Stimulated activated CD8-positive, alpha-beta memory T cell treated with anti-CD3 and anti-CD28 coated beads, Interleukin-15, amount 100 ng/mL, for 24 hours (primary cell): Measurements from ENCODE around the gene SYCE1.
A peak's percentile ranks its signal among the peaks of the same experiment; 100 is the strongest.
"Not testable (repeated sequence)": the region's sequence is repeated elsewhere in the genome, so short reads cannot be mapped to it uniquely, and the experiment has no call there.

Source experiments
- DNase-seq: peaks from one replicate; pipeline ENCODE4 v3.0.0-alpha.2; 2020; ENCODE audit warnings: low read depth

SYCE1 gene

DNA sequence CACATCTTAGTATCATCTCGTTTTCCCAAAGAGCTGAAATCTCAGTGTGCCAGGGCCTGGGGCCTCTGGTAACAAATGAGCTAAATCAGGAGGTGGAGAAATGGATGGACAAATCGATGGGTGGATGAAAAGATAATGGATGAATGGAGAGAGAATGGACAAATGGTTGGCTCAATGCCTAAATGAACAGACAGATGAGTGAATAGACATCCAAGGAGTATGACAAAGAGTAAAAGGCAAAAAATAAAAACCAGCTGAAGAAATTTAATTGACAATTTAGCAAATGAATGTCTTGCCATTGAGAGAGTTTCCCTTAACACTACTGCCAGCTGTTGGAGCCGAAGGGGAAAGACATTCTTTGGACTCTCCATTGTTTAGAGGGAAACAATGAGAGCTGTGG lies 8.0 kb downstream of the SYCE1 start:
- no peak for DNase-seq

DNA sequence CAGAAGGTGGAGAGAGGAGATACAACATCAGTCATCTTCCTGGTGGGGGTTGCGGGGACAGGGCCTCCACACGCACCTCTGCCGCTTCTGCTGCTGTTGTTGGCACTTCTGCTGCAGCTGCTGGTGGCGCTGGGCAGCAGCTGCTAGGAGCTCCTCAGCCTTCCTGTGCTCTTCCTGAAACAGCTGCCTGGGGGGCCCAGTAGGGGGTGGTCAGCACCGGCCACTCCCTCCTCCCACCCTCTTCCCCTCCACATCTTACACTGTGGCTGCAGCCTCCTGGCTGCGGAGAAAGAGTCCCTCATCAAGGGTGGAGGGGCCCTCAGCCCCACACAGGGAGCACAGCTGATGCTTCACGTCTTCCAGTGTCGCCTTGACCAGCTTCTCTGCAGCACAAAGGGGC lies 9.9 kb downstream of the SYCE1 start:
- DNase-seq, result no peak

DNA sequence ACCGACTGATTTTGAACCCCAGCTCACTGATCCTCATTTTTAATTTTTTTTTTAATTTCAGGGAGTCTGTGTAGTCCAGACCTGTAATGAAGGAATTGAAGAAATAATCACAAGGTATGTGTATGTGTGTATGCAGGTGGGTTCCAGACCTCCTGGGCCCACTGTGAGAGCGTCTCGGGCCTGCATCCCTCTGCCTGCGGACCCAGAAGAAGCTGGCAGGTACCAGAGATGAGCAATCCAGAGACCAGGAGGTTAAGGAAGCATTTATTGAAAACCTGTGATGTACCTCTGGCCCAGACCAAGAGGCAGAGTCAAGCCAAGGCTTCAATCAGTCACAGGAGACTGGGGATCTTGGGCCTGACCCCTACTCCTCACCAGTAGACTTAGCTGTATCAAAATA lies 10.8 kb downstream of the SYCE1 start:
- no peak for DNase-seq

DNA sequence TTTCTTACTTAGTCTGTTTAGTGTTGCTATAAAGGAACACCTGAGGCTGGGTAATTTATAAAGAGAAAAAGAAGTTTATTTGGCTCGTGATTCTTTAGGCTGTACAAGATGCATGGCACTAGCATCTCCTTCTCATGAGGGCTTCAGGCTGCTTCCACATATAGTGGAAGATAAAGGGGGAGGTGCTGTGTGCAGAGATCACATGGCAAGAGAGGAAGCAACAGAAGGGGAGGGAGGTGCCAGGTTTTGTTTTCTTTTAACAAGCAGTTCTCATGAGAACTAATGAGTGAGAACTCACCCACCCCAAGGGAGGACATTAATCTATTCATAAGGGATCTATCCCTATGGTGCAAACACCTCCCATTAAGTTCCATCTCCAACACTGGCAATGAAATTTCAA lies 20.9 kb downstream of the SYCE1 start:
- DNase-seq, result no peak

DNA sequence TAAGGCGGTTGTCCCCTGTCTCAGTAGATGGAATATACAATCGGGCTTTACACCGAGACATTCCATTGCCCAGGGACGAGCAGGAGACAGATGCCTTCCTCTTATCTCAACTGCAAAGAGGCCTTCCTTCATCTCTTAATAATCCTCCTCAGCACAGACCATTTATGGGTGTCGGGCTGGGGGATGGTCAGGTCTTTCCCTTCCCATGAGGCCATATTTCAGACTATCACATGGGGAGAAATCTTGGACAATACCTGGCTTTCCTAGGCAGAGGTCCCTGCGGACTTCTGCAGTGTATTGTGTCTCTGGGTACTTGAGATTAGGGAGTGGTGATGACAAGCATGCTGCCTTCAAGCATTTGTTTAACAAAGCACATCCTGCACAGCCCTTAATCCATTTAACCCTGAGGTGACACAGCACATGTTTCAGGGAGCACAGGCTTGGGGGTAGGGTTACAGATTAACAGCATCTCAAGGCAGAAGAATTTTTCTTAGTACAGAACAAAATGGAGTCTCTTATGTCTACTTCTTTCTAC lies 23.9 kb downstream of the SYCE1 start:
- not testable (repeated sequence) for DNase-seq

DNA sequence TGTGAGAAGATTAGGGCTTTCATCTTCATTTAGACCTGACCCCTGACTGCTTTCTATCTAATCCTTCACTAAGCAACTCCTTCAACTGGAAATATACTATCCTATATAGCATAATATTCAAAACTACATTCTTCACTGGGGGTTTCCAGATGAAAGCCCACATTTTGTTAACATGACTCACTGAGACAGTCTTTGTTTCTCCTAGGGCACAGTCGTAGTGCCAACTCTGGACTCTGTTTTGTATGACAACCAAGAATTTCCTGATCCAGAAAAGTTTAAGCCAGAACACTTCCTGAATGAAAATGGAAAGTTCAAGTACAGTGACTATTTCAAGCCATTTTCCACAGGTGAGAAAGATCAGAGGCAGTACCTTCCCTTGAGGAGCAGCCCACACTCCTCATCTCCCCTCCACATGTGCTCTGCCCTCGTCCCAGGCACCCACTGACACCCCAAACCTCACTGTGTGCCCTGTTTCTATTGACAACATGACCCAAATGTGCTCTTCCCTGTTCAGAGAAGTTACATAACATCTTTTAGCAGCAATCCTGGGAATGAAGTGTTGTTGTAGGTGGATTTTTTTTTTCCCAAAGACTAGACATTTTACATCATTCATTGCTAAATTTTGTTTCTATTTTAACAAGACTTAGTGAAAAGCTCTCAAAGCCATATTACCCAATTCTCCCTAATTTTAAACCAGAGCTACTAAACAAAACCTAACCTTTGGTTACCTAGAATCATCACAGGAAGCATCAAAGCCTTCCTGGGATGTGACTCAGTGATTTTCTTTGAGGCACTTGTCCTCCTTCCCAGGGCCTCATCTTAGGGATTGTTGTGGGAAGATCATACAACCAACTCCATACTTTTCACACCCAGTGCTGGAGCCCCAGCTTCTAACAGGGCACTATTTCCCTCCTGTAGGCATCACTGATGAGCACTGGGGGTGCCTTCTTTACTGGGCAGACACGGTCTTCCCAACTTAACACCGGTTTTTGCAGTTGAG lies 27.5 kb downstream of the SYCE1 start:
- DNase-seq, result no peak

DNA sequence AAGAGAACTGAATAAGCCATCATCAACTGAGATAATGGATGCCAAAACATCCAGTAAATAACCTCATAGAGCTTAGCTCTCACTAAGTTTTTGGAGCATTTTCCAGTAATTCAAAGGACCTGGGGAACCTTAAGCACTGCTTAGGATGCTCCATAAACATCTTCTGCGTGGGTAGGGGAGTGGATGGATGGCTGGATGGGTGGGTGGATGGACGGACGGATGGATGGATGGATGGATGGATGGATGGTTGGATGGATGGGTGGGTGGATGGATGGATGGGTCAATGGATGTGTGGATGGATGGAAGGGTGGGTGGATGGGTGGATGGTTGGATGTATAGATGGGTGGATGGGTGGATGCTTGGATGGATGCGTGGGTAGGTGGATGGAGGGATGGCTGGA lies 29.2 kb downstream of the SYCE1 start:
- no peak for DNase-seq

DNA sequence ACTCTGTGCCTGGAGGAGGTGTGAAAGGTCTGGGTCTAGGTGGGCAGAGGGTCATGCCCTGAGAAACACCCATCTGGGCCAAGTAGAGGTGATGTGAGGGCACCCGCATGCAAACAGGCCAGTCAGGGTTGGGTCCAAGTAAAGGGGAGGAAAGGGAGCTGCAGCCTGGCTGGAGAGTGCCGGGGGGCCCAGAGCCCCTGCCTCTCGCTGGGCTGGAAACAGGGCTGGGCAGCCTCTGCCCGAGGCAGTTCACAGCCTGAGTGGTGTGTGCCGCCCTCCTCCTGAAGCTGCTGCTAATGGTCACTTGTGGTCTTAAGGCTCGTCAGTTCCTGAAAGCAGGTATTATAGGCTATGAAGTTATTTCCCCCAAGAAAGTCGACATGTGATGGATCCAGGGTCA lies 31.0 kb downstream of the SYCE1 start:
- no peak for DNase-seq

DNA sequence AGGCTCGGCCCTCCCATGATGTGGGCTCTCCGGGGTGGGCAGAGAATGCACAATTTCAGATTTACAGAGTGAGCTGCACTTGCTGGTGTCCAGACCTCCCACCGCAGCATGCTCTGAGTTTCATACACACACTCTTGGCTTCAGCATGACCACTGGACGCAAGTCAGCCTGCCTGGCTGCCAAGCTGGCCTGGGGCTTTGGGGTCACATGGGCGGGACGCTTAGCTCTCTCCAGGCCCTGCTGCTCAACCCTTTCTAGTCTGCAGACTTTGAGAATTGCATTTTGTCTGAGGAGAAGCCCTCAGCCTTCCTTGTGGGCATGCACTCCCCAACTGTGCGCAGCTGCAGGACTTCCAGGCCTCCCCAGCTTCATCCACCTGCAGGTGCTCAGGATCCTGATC lies 32.5 kb downstream of the SYCE1 start:
- no peak for DNase-seq

DNA sequence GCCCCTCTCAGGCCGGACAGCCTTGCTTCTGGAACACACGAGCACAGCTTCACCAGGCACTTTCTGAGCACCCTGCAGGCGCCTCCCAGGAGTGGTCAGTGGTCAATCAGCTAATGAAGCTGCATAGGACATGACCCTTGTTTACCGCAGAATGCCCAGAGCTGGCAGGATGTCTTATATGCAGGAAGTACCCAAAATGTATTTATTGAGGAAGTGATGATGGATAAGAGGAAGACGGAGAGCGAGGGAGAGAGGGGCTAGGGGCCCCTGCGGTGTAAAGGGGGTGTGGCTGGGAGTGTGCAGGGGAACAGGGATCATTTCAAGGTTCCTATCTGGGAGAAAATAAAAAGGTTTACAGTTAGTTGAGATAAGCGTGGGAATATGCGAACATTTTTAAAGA lies 34.9 kb downstream of the SYCE1 start:
- DNase-seq, result no peak

DNA sequence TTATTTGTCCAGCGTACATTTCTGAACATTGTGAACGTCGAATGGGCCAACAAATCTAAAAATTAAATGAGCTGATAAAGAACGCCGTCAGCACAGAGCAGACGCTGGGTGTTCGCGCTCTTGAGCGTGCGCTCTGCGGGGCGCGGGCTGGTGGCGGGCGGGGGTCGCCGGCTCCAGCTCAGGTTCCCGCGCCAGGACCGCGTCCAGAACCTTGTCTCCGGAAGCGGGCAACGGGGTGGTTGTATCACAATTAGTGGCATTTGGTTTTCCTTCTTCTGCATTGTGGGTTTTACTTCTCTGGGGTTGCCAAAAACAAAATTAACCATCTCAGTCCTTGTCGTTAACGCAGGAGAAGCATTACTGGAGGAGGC lies 35.8 kb downstream of the SYCE1 start:
- no peak for DNase-seq

DNA sequence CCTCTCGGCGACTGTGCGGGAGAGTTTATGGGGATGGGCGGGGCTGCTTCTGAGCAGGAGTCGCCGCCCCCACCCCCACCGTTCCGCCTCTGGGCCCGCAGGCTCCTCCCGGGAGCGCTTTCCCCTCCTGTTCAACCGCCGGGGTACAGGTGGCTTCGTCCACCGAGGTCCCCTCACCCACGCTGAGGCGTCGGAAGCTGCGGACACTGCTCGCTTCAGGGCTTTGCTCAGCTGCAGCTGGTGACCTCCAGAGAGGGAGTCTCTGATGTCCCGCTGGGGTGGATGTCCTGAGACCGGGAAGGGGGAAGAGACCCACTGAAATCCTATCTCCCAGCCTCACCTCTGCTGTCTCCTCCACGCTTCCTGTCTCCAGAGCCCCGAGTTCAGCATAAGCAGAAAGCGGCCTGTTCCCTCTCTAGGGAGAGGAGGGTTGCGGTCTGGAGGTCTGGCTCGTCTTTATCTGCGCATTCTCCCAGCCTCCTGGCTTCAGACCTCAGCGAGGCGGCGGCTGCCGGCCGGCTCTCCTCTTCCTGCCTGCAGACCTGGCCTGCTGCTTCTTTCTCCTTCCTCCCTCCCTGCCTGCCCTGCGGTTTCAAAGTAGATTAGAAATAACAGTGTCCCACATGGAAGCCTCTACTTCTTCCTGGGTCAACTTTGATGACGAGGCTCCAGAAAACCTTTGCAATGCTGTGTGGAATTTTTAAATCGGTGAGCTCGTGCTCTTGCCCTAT lies 36.4 kb downstream of the SYCE1 start:
- DNase-seq, result no peak

DNA sequence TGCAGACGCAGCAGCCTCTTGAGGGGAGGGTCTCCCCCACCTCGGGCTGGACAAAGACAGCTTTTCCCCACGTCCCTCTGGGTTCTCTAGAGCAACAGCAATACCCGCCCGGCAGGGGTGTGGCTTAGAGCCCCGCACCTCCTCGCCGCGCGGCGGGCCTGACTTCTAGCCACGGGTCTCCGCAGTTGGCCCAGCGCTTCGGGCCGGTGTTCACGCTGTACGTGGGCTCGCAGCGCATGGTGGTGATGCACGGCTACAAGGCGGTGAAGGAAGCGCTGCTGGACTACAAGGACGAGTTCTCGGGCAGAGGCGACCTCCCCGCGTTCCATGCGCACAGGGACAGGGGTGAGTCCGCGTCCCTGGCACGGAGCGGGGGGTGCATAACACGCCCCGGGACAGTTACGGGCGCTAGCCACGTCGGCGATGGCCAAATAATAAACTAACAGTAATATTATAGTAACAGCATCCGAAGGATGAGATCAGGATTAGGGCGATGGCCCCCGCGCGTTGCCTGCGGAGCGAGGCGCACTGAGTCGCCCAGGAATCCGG lies 37.0 kb downstream of the SYCE1 start:
- no peak for DNase-seq

DNA sequence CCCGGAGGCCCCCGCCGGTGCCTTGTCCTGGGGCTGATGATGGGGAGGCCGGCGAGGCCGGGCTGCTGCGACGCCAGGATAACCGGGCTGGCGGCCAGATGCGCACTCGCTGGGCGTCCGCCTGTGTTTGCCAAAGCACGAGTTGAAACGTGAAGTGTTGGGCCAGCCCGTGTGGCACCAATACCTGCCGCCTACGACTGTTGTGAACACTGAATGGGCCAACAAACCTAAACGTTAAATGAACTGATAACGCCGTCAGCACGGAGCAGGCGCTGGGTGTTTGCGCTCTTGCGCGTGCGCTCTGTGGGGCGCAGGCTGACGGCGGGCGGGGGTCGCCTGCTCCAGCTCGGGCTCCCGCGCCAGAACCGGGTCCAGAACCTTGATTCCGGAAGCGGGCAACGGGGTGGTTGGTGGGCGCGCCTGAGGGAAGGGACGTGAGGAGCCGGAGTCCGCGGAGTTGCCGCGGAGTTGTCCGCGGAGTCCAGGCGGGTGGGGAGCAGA lies 37.6 kb downstream of the SYCE1 start:
- no peak for DNase-seq

DNA sequence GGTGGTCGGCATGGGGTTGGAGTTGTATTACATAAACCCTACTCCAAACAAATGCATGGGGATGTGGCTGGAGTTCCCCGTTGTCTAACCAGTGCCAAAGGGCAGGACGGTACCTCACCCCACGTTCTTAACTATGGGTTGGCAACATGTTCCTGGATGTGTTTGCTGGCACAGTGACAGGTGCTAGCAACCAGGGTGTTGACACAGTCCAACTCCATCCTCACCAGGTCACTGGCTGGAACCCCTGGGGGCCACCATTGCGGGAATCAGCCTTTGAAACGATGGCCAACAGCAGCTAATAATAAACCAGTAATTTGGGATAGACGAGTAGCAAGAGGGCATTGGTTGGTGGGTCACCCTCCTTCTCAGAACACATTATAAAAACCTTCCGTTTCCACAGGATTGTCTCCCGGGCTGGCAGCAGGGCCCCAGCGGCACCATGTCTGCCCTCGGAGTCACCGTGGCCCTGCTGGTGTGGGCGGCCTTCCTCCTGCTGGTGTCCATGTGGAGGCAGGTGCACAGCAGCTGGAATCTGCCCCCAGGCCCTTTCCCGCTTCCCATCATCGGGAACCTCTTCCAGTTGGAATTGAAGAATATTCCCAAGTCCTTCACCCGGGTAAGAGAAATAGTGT lies 38.3 kb downstream of the SYCE1 start, which contains the start of gene CYP2E1:
Gene CYP2E1 (plus strand): TSS at position 407 of the 632 bp plus-strand sequence. CDS start 33 bp downstream, at position 440.
- no peak for DNase-seq

DNA sequence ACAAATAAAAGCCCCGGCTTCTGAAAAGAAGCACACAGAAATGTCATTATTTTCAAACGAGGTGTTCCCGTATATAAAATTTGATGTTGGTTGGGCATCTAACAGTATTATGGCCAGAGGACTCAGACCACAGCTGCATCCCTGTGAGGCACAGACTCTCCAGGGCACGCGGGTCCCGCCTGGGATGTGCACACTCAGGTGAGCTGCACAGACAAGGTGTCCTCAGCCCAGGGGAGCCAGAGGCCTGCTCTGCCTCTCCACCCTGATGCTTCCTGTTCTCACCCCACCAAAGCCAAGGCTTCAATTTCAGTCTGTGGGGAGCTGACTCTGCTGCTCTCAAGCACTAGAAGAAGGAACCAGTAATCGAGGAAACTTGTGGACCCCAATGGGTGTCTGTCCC lies 39.9 kb downstream of the SYCE1 start:
- no peak for DNase-seq

DNA sequence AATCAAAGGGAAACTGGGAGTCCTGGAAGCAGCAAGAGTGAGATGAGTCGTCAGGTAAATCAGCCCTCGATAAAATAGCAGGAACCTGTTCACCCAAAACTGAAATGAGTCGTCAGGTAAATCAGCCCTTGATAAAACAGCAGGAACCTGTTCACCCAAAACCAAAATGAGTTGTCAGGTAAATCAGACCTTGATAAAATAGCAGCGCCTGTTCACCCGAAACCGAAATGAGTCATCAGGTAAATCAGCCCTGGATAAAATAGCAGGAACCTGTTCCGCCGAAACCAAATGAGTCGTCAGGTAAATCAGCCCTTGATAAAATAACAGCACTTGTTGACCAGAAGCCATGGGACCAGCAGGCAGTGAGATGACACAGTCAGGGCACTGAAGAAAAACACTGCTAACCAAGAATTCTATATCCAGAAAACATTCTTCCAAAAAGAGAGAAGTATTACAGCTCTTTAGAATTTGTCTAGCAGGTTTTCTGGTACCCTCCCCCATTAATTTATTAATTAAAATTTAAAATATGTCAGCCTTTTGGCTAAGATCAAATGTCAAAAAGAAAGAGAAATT lies 41.7 kb downstream of the SYCE1 start:
- DNase-seq, result no peak

DNA sequence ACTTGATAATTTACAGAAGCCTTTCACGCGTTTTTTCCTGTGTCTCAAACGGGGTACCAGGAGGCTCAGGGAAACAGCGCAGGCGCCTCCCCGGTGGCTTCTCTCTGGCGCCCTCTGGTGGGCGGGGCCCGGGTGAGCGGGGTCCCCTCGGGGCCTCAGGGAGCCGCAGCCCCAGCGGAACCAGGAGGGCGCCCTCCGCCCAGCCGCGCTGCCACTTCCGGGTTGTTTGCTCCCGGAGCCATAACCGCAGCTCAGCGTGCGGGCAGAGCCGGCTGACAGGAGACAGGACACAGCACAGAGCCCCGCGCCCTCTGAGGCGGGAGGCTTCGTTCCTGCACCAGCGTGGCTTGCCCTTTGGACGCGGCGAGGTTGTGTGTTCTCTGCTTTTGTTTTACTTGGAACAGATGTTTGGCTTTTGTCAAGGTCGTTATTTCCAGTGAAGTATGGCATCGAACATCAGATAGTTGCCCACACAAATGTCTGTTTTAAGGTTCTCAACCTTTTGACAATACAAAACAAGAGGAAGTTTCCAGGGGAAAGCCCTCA lies 45.1 kb downstream of the SYCE1 start:
- DNase-seq, result peak; percentile 98

DNA sequence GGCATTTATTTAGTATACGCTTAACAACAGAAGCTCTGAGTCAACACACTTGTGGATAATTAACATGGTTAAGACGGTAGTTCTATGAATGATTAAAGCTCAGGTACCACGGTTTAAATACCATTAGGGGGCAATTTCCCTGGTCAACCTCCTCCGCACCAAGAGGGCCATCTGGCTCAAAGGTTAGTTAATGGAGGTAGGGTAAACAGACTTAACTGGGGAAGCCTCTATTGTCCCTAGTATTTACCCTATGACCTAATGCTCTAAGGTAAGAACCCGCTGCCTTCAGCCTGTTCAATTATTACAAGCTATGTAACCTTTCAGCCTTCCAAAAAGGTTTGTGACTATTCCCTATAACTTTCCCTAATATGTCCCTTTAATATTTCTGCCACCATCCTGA lies 46.9 kb downstream of the SYCE1 start:
- not testable (repeated sequence) for DNase-seq

DNA sequence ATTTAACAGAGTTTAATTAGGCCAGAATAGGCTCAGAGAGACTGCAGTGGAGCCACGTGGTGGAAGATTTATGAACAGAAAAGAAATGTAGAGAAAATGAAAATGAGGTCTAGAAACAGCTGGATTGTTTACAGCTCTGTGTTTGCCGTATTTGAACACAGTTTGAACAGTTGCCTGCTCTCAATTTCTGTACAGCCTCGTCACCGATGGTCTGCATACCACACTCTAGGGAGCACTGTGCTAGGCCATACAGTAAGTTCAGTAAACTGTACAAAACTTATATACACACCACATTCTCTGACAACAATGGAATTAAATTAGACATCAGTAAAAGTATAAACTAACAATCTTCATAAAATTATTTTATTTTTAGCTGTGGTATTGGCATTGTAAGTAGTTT lies 49.3 kb downstream of the SYCE1 start:
- DNase-seq, result no peak

DNA sequence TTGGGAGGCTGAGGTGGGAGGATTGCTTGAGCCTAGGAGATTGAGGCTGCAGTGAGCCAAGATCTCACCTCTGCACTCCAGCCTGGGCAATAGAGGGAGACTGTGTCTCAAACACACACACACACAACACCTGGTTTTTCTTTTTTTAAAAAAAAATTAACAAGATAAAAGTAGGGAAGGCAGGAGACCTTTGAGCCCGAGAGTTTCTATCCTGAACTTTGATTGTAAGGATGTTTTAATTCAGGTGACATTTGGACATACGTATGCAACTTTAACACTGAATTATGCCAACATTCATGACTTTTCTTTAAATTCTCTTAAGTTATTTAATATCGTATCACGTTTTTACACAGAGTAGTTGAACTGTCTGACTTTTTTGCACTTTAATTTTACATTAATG lies 49.9 kb downstream of the SYCE1 start:
- DNase-seq, result no peak
